Vagina (tissue), 2 donors: ENCODE data around the gene WDR41. TPM values are rescaled to one million over a fixed set of nuclear protein-coding genes. Genes with fewer than 3 reads are reported as not detected.

Experiments
- DNase-seq, 2 donors: peaks; one replicate each; pipeline ENCODE4 v3.0.0-alpha.2; 2017; ENCODE audit errors: extremely low spot score in 2 of 2
- H3K27ac ChIP-seq: fragments of 200-600 bp; sonication (generic); one replicate; pipeline ENCODE4 v1.5.1; 2019
- H3K27me3 ChIP-seq: fragments of 200-600 bp; sonication (generic); one replicate; pipeline ENCODE4 v1.5.1; 2019
- H3K36me3 ChIP-seq, 2 donors: fragments of 200-600 bp; sonication (generic); one replicate each; pipeline ENCODE4 v1.5.1; 2017 to 2019
- H3K4me1 ChIP-seq: fragments of 200-600 bp; sonication (generic); one replicate; pipeline ENCODE4 v1.5.1; 2019
- H3K4me3 ChIP-seq, 2 donors: fragments of 200-600 bp; sonication (generic); 1 replicate in 1 of 2; 2 replicates in 1 of 2; pipeline ENCODE4 v1.5.1; 2016 to 2019
- H3K9me3 ChIP-seq: fragments of 200-600 bp; sonication (generic); one replicate; pipeline ENCODE4 v1.5.1; 2019
- POLR2A ChIP-seq, 2 donors: fragments of 450-650 bp; IDR thresholded peaks; one replicate each; pipeline ENCODE4 v1.6.1; 2017; ENCODE audit warnings: antibody characterized with exemption in 2 of 2, mild to moderate bottlenecking in 2 of 2, moderate library complexity in 2 of 2
- POLR2AphosphoS5 ChIP-seq, 2 donors: sonication (generic); formaldehyde crosslinking; IDR thresholded peaks; one replicate each; pipeline ENCODE4 v1.9.0; 2017; ENCODE audit warnings: antibody characterized with exemption in 2 of 2, mild to moderate bottlenecking in 2 of 2, low read depth in 1 of 2; ENCODE audit not compliant: insufficient read depth in 1 of 2
- intact Hi-C: fragments of 100-400 bp; cut with DNase I; formaldehyde crosslinking; loops from one replicate; pipeline ENCODE4 v1.15.1; 2023
- total RNA-seq: library from RNA; depleted of rRNA; stranded (reverse); fragments of >200 nt; gene quantifications from one replicate; pipeline ENCODE4 v1.2.3, GENCODE V29; 2016
- TF ChIP-seq, protein P1 (sequence below), 3 experiments: fragments of 450-650 bp in 2 of 3; fragments of 200-600 bp in 1 of 3; sonication (generic) in 1 of 3; IDR thresholded peaks; one replicate each; pipeline ENCODE4 v1.5.1; 2017 to 2019; ENCODE audit warnings: antibody characterized with exemption in 3 of 3, mild to moderate bottlenecking in 2 of 3, moderate library complexity in 2 of 3

The WDR41 gene
- total RNA-seq, 1 donor from 2014 or later, result 40.3 TPM

DNA sequence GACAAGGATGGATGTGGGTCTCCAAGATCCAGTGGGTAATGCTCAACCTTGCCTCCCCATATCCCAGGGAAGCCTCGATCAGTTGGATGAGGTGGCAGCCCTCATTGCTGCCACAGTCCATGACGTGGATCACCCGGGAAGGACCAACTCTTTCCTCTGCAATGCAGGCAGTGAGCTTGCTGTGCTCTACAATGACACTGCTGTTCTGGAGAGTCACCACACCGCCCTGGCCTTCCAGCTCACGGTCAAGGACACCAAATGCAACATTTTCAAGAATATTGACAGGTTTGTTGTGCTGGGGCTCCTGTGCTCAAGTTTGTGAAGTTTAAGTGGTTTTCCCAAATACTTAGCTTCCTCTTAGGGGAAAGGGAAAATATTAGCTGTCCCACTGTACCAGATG lies 74.0 kb downstream of the WDR41 start:
- DNase-seq, result no peak
- Histone ChIP-seq H3K4me1 (no peaks in the 10 kb centered on the region), H3K9me3 (no peaks in the 10 kb centered on the region), H3K27me3 (no peaks in the 10 kb centered on the region), H3K36me3 (no peaks in the 10 kb centered on the region), H3K4me3 (no peak overlapping the region), H3K27ac (no peak overlapping the region)
- TF ChIP-seq, protein P1, sequence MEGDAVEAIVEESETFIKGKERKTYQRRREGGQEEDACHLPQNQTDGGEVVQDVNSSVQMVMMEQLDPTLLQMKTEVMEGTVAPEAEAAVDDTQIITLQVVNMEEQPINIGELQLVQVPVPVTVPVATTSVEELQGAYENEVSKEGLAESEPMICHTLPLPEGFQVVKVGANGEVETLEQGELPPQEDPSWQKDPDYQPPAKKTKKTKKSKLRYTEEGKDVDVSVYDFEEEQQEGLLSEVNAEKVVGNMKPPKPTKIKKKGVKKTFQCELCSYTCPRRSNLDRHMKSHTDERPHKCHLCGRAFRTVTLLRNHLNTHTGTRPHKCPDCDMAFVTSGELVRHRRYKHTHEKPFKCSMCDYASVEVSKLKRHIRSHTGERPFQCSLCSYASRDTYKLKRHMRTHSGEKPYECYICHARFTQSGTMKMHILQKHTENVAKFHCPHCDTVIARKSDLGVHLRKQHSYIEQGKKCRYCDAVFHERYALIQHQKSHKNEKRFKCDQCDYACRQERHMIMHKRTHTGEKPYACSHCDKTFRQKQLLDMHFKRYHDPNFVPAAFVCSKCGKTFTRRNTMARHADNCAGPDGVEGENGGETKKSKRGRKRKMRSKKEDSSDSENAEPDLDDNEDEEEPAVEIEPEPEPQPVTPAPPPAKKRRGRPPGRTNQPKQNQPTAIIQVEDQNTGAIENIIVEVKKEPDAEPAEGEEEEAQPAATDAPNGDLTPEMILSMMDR (IDR thresholded peaks at IDR 0.05), result no peak
- no peak for TF ChIP-seq POLR2AphosphoS5 (IDR thresholded peaks at IDR 0.05; ENCODE audit: insufficient read depth in 1 of 2, low read depth in 1 of 2)
- TF ChIP-seq POLR2A (IDR thresholded peaks at IDR 0.05), result no peak
- intact Hi-C loops, result no loop called here

GRCh38 chr5:77413049-77413448 lies 79.1 kb downstream of the WDR41 start:
- H3K27me3 ChIP-seq, result no peaks in the 10 kb centered on the region
- H3K27ac ChIP-seq, result no peak overlapping the region
- H3K4me1 ChIP-seq, result no peaks in the 10 kb centered on the region
- no peak for DNase-seq
- no peaks in the 10 kb centered on the region for H3K36me3 ChIP-seq
- H3K9me3 ChIP-seq, result no peaks in the 10 kb centered on the region
- intact Hi-C loops, result no loop called here
- H3K4me3 ChIP-seq, result no peak overlapping the region
- TF ChIP-seq POLR2A (IDR thresholded peaks at IDR 0.05) (no peak), POLR2AphosphoS5 (IDR thresholded peaks at IDR 0.05; ENCODE audit: insufficient read depth in 1 of 2, low read depth in 1 of 2) (no peak)
- TF ChIP-seq, protein P1 (IDR thresholded peaks at IDR 0.05), result no peak

DNA sequence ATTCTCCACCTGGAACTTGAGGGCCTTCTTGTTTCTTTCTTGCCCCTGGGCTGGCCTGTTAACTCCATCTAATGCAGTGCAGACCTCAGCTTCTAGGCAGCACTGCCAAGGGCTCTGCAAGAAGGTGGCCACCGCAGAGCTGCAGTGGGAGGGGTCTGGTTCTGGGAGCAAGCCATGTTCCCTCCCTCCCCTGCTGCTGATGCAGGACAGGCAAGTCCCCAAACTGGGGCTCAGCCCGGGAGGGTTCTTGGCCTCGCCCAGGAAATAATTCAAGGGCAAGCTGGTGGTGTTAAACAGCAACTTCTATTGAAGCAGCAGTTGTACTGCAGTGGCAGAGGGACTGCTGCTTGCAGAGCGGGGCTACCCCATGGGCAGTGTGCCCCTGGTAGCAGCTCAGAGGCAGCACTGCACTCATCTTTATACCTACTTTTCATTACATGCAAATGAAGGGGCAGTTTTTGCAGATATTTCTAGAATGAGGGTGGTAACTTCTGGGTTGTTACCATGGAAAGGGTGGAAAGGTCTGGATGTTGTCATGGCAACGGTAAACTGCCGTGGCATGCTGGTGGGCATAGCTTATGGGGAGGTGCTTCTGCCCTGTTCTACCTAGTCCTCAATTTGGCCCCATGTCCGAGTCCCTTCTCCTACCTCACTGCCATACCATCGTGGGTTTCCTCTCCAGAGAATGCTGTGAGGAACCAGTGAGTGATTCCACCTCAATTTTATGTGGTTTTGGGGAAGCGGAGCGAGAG lies 82.1 kb downstream of the WDR41 start:
- Histone ChIP-seq H3K4me1 (no peaks in the 10 kb centered on the region), H3K27me3 (no peaks in the 10 kb centered on the region), H3K27ac (no peak overlapping the region), H3K4me3 (no peak overlapping the region), H3K9me3 (no peaks in the 10 kb centered on the region), H3K36me3 (no peaks in the 10 kb centered on the region)
- no peak for DNase-seq
- no peak for TF ChIP-seq POLR2A (IDR thresholded peaks at IDR 0.05)
- no peak for TF ChIP-seq POLR2AphosphoS5 (IDR thresholded peaks at IDR 0.05; ENCODE audit: insufficient read depth in 1 of 2, low read depth in 1 of 2)
- TF ChIP-seq, protein P1 (IDR thresholded peaks at IDR 0.05), result no peak
- intact Hi-C loops, result no loop called here

DNA sequence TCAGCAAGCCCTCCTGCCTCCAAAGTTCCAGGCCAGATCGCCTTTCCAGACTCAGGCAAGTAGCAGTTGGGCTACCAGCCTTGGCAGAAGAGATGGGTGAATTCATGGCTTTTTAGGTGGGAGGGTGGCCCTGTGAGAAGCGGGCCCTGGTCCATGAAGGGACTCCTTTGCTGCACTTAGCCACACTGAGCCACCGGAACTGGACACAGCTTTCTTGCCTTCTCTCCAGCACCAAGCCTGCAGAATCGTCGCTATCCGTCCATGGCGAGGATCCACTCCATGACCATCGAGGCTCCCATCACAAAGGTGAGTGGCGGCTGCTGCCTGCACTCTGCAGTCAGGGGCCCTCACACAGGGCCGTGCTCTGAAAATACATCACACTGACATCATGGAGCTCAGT lies 85.0 kb downstream of the WDR41 start:
- no peaks in the 10 kb centered on the region for H3K9me3 ChIP-seq
- no peak overlapping the region for H3K27ac ChIP-seq
- H3K4me3 ChIP-seq, result no peak overlapping the region
- TF ChIP-seq POLR2AphosphoS5 (IDR thresholded peaks at IDR 0.05; ENCODE audit: insufficient read depth in 1 of 2, low read depth in 1 of 2) (no peak), POLR2A (IDR thresholded peaks at IDR 0.05) (no peak)
- TF ChIP-seq, protein P1 (IDR thresholded peaks at IDR 0.05), result no peak
- H3K27me3 ChIP-seq, result no peaks in the 10 kb centered on the region
- intact Hi-C loops, result no loop called here
- no peak for DNase-seq
- H3K4me1 ChIP-seq, result no peaks in the 10 kb centered on the region
- no peaks in the 10 kb centered on the region for H3K36me3 ChIP-seq

DNA sequence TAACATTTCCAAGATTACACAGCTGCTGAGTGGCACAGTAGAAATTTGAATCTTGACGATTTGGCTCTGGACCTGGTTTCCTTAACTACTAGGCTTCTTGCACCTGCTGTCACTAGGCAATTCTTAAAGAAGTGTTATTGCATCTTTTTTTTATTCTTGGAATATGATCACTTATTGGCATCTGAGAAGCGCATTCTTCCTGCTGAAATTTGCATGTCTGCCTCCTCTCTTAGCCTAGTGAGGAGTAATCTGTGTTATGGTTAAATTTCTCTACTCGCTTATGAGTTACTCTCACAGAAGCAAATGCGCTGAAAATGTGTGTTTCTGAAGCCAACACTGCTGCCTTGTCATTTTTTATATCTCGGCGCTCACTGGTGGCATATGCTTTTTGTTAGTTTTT lies 89.3 kb downstream of the WDR41 start:
- H3K36me3 ChIP-seq, result no peaks in the 10 kb centered on the region
- intact Hi-C loops, result no loop called here
- TF ChIP-seq POLR2AphosphoS5 (IDR thresholded peaks at IDR 0.05; ENCODE audit: insufficient read depth in 1 of 2, low read depth in 1 of 2), result no peak
- TF ChIP-seq, protein P1 (IDR thresholded peaks at IDR 0.05), result no peak
- no peak for TF ChIP-seq POLR2A (IDR thresholded peaks at IDR 0.05)

More for the DNA sequence above, 89.3 kb downstream of the WDR41 start:
- Histone ChIP-seq H3K27me3 (no peaks in the 10 kb centered on the region), H3K27ac (no peak overlapping the region), H3K4me1 (no peaks in the 10 kb centered on the region), H3K9me3 (no peaks in the 10 kb centered on the region), H3K4me3 (no peak overlapping the region)
- DNase-seq, result no peak
